HEK293 (cell line): Measurements from ENCODE around the gene PIK3R3.

Experiments used
- CTCF ChIA-PET: fragments of 350-600 bp; formaldehyde crosslinking; extraction: SDS; loops from one replicate; lab custom pipeline; 2021; ENCODE audit warnings: antibody characterized with exemption; lab: Yijun Ruan, JAX
- POLR2A ChIA-PET: fragments of 300-600 bp; formaldehyde crosslinking; extraction: SDS; loops from one replicate; lab custom pipeline; 2020; ENCODE audit warnings: antibody characterized with exemption, inconsistent platforms; lab: Yijun Ruan, JAX
- H3K27ac ChIP-seq: fragments of 200-500 bp; sonication (Bioruptor generic); 2 replicates; pipeline ENCODE4 v1.5.1; 2014; ENCODE audit warnings: low read depth, low read length, control low read depth, inconsistent platforms; ENCODE audit errors: extremely low read depth
- H3K36me3 ChIP-seq, 2 experiments: fragments of 200-500 bp in 1 of 2; sonication (Bioruptor generic) in 1 of 2; 1 replicate in 1 of 2; 2 replicates in 1 of 2; pipeline ENCODE4 v1.5.1; 2014 to 2017; ENCODE audit warnings: inconsistent platforms in 2 of 2, low read length in 2 of 2; ENCODE audit not compliant: control insufficient read depth in 2 of 2, insufficient read depth in 1 of 2
- H3K4me1 ChIP-seq: fragments of 200-500 bp; sonication (Bioruptor generic); 2 replicates; pipeline ENCODE4 v1.5.1; 2014; ENCODE audit warnings: mild to moderate bottlenecking, low read length, inconsistent platforms; ENCODE audit not compliant: control insufficient read depth, insufficient read depth
- H3K4me3 ChIP-seq: 2 replicates; pipeline ENCODE4 v1.5.1; 2011; ENCODE audit warnings: low read depth, mild to moderate bottlenecking, control low read depth, low read length, moderate library complexity
- H3K9me3 ChIP-seq: fragments of 200-500 bp; sonication (Bioruptor generic); 2 replicates; pipeline ENCODE4 v1.5.1; 2014; ENCODE audit warnings: low read depth, low read length, inconsistent platforms; ENCODE audit not compliant: control insufficient read depth, insufficient read depth
- EGR2 ChIP-seq: fragments of 450-650 bp; formaldehyde crosslinking; IDR thresholded peaks from 2 replicates; pipeline ENCODE4 v1.5.1; 2016; ENCODE audit warnings: low read depth, missing biosample characterization, missing genetic modification characterization
- GLI4 ChIP-seq: fragments of 450-650 bp; formaldehyde crosslinking; IDR thresholded peaks from 2 replicates; pipeline ENCODE4 v1.5.1; 2016; ENCODE audit warnings: missing biosample characterization, missing genetic modification characterization
- HOXC10 ChIP-seq: sonication (generic); formaldehyde crosslinking; IDR thresholded peaks from 2 replicates; pipeline ENCODE4 v1.8.1; 2023; ENCODE audit warnings: mild to moderate bottlenecking, missing genetic modification reagents
- KLF7 ChIP-seq: fragments of 450-650 bp; formaldehyde crosslinking; IDR thresholded peaks from 2 replicates; pipeline ENCODE4 v1.5.1; 2016; ENCODE audit warnings: missing biosample characterization, missing genetic modification characterization, borderline replicate concordance
- RBAK ChIP-seq: fragments of 450-650 bp; formaldehyde crosslinking; IDR thresholded peaks from 2 replicates; pipeline ENCODE4 v1.5.1; 2016; ENCODE audit warnings: missing biosample characterization, missing genetic modification characterization
- SCRT2 ChIP-seq: fragments of 450-650 bp; formaldehyde crosslinking; IDR thresholded peaks from 2 replicates; pipeline ENCODE4 v1.5.1; 2016; ENCODE audit warnings: missing biosample characterization, missing genetic modification characterization
- YY2 ChIP-seq: fragments of 450-650 bp; formaldehyde crosslinking; IDR thresholded peaks from 2 replicates; pipeline ENCODE4 v1.5.1; 2016; ENCODE audit warnings: missing biosample characterization, missing genetic modification characterization
- ZBTB20 ChIP-seq: fragments of 450-650 bp; formaldehyde crosslinking; IDR thresholded peaks from 2 replicates; pipeline ENCODE4 v1.5.1; 2016; ENCODE audit warnings: missing biosample characterization, missing genetic modification characterization
- ZEB2 ChIP-seq: fragments of 450-650 bp; formaldehyde crosslinking; IDR thresholded peaks from 2 replicates; pipeline ENCODE4 v1.5.1; 2016; ENCODE audit warnings: missing biosample characterization, missing genetic modification characterization
- ZFP37 ChIP-seq: fragments of 450-650 bp; formaldehyde crosslinking; IDR thresholded peaks from 2 replicates; pipeline ENCODE4 v1.5.1; 2016; ENCODE audit warnings: missing biosample characterization, missing genetic modification characterization
- ZIC2 ChIP-seq: fragments of 450-650 bp; formaldehyde crosslinking; IDR thresholded peaks from 2 replicates; pipeline ENCODE4 v1.5.1; 2016; ENCODE audit warnings: missing biosample characterization, missing genetic modification characterization
- ZNF112 ChIP-seq: fragments of 450-650 bp; formaldehyde crosslinking; IDR thresholded peaks from 2 replicates; pipeline ENCODE4 v1.5.0; 2017; ENCODE audit warnings: missing biosample characterization, missing genetic modification characterization
- ZNF140 ChIP-seq: fragments of 450-650 bp; formaldehyde crosslinking; IDR thresholded peaks from 2 replicates; pipeline ENCODE4 v1.5.1; 2016; ENCODE audit warnings: missing biosample characterization, missing genetic modification characterization
- ZNF157 ChIP-seq: fragments of 450-650 bp; formaldehyde crosslinking; IDR thresholded peaks from 2 replicates; pipeline ENCODE4 v1.5.1; 2016; ENCODE audit warnings: missing biosample characterization, missing genetic modification characterization
- ZNF202 ChIP-seq: fragments of 450-650 bp; formaldehyde crosslinking; IDR thresholded peaks from 2 replicates; pipeline ENCODE4 v1.5.1; 2016; ENCODE audit warnings: missing biosample characterization, missing genetic modification characterization, borderline replicate concordance
- ZNF416 ChIP-seq: fragments of 450-650 bp; formaldehyde crosslinking; IDR thresholded peaks from 2 replicates; pipeline ENCODE4 v1.5.1; 2016; ENCODE audit warnings: missing biosample characterization, missing genetic modification characterization
- ZNF561 ChIP-seq: fragments of 450-650 bp; IDR thresholded peaks from 2 replicates; pipeline ENCODE4 v1.5.1; 2018; ENCODE audit warnings: missing biosample characterization, missing genetic modification characterization, borderline replicate concordance
- ZNF571 ChIP-seq: fragments of 450-650 bp; formaldehyde crosslinking; IDR thresholded peaks from 2 replicates; pipeline ENCODE4 v1.5.0; 2017; ENCODE audit warnings: missing biosample characterization, missing genetic modification characterization
- ZNF610 ChIP-seq: fragments of 450-650 bp; formaldehyde crosslinking; IDR thresholded peaks from 2 replicates; pipeline ENCODE4 v1.5.1; 2016; ENCODE audit warnings: missing biosample characterization, missing genetic modification characterization, borderline replicate concordance
- ZNF664 ChIP-seq: fragments of 450-650 bp; formaldehyde crosslinking; IDR thresholded peaks from 2 replicates; pipeline ENCODE4 v1.5.1; 2016; ENCODE audit warnings: missing biosample characterization, missing genetic modification characterization
- ZNF776 ChIP-seq: fragments of 450-650 bp; formaldehyde crosslinking; IDR thresholded peaks from 2 replicates; pipeline ENCODE4 v1.5.0; 2017; ENCODE audit warnings: missing biosample characterization, missing genetic modification characterization, borderline replicate concordance
- ZNF791 ChIP-seq: fragments of 450-650 bp; formaldehyde crosslinking; IDR thresholded peaks from 2 replicates; pipeline ENCODE4 v1.5.1; 2016; ENCODE audit warnings: missing biosample characterization, missing genetic modification characterization
- ZNF843 ChIP-seq: fragments of 450-650 bp; formaldehyde crosslinking; IDR thresholded peaks from 2 replicates; pipeline ENCODE4 v1.5.1; 2016; ENCODE audit warnings: missing biosample characterization, missing genetic modification characterization
- TF ChIP-seq, protein P1 (sequence below): fragments of 450-650 bp; formaldehyde crosslinking; IDR thresholded peaks from 2 replicates; pipeline ENCODE4 v1.5.1; 2016; ENCODE audit warnings: missing biosample characterization, missing genetic modification characterization
- TF ChIP-seq, protein P2 (sequence below): fragments of 450-650 bp; formaldehyde crosslinking; IDR thresholded peaks from 2 replicates; pipeline ENCODE4 v1.5.1; 2017; ENCODE audit warnings: missing biosample characterization, missing genetic modification characterization
- TF ChIP-seq, protein P3 (sequence below): fragments of 450-650 bp; formaldehyde crosslinking; IDR thresholded peaks from 2 replicates; pipeline ENCODE4 v1.5.1; 2016; ENCODE audit warnings: missing biosample characterization, missing genetic modification characterization
- TF ChIP-seq, protein P4 (sequence below): fragments of 450-650 bp; formaldehyde crosslinking; IDR thresholded peaks from 2 replicates; pipeline ENCODE4 v1.5.1; 2017; ENCODE audit warnings: missing biosample characterization, mild to moderate bottlenecking, missing genetic modification characterization, moderate library complexity

The PIK3R3 gene

DNA sequence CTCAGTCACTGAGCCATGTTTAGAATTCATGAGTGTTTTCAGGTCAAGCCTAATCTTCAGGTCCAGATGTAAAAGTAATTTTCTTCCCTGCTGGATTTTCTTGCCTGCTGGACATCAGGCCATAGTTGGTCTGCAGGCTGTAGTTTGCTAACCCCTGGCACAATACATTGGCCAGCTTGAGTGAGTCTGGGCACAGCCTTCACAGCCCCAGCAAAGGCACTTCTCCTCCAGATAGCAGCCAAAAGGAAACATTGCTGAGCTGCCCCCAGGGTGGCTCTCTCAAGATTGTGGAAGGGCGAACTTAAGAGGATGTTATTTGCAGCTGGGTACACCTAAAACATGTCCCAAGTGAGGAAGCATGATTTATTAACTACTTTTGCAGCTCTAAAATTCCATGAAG is 126.8 kb downstream of the PIK3R3 start (continued):
- TF ChIP-seq ZNF571 (tag by site-specific recombination) (no peak), ZNF776 (tag by site-specific recombination) (no peak), HOXC10 (CRISPR knock-in tag) (no peak), ZNF157 (tag by site-specific recombination) (no peak), ZNF416 (tag by site-specific recombination) (no peak), ZEB2 (tag by site-specific recombination) (no peak), KLF7 (tag by site-specific recombination) (no peak), ZNF791 (tag by site-specific recombination) (no peak)
- TF ChIP-seq, protein P1, sequence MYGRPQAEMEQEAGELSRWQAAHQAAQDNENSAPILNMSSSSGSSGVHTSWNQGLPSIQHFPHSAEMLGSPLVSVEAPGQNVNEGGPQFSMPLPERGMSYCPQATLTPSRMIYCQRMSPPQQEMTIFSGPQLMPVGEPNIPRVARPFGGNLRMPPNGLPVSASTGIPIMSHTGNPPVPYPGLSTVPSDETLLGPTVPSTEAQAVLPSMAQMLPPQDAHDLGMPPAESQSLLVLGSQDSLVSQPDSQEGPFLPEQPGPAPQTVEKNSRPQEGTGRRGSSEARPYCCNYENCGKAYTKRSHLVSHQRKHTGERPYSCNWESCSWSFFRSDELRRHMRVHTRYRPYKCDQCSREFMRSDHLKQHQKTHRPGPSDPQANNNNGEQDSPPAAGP (tag by site-specific recombination) = no peak

DNA sequence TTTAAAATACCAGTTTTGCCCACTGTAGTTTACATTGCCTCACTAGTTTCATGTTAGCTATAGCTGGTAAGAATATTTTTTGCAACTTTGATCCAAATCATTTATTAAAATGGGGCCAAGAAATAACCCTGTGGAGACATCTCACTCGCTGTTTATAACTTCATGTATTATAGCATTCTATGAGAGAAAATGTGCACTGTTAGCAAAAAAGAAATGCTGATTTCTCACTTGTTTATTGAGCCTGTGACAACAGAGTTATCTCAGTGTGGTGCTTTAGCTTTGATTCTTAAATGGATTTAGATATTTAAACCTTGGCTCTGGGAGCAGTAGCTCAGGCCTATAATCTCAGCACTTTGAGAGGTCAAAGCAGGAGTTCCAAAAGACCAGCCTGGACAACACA is 127.9 kb downstream of the PIK3R3 start:
- CTCF ChIA-PET = no interaction called here
- Histone ChIP-seq H3K4me1 (no peaks in the 10 kb centered on the region), H3K9me3 (no peaks in the 10 kb centered on the region), H3K4me3 (no peak overlapping the region), H3K27ac (no peak overlapping the region)
- no peak for TF ChIP-seq ZFP37
- no peak for TF ChIP-seq ZNF140 (tag by site-specific recombination)
- no peak for TF ChIP-seq ZBTB20 (tag by site-specific recombination)
- TF ChIP-seq SCRT2 (tag by site-specific recombination) = no peak
- TF ChIP-seq ZIC2 (tag by site-specific recombination) = no peak
- TF ChIP-seq, all 188 proteins: peak for 0
- POLR2A ChIA-PET = no interaction called here
- peaks cover 0 to 51% of the 10 kb centered on the region in 2 experiments; a peak in 2 of 3 replicates for H3K36me3 ChIP-seq

DNA sequence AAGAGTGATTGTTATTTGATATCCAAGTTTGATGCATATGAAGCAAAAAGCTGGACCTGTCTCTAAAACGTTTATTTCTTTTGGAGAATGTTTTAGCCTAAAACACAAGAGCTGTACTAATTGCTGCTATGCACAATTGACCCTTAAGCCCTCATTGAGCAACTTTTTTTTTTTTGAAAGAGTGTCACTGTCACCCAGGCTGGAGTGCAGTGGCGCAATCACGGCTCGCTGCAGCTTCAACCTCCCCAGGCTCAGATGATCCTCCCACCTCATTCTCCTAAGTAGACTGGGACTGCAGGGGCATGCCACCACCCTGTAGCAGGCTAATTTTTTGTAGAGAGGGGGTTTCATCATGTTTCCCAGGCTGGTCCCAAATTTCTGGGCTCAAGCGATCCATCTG is 129.1 kb downstream of the PIK3R3 start:
- no peaks in the 10 kb centered on the region for H3K9me3 ChIP-seq
- H3K27ac ChIP-seq = no peak overlapping the region
- CTCF ChIA-PET = no interaction called here
- POLR2A ChIA-PET = no interaction called here
- H3K4me1 ChIP-seq = no peaks in the 10 kb centered on the region
- H3K4me3 ChIP-seq = no peak overlapping the region
- TF ChIP-seq RBAK = no peak
- peaks cover 0 to 45% of the 10 kb centered on the region in 2 experiments; a peak in 1 of 3 replicates for H3K36me3 ChIP-seq

DNA sequence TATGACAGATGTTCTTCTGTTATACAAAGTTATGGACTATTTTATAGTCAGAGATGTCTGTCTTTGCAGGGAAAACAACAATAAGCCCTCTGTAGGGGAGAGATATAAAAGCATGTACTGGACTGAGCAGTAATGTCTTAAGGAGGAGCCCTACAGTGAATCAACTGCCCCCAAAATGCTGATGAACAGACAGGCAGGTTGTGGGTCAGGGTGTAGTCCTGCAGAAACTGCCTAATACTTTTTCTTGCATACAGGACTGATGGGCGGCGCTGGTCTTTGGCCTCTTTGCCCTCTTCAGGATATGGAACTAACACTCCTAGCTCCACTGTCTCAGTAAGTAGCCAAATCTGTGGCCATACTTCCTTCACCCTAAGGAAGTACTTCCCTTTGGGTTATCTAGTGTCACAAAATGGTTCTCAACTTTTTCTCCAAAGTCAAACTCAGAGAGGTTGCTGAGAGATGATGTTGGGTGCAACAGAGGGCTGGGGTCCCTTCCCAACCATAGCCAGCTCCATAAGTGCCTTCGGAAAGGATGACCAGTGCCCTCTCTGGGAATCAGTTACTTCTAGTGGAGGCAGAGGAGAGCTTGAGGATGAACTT is 129.8 kb downstream of the PIK3R3 start:
- Histone ChIP-seq H3K36me3 (peaks cover 0 to 38% of the 10 kb centered on the region in 2 experiments; a peak in 1 of 3 replicates), H3K4me3 (no peak overlapping the region), H3K9me3 (no peaks in the 10 kb centered on the region), H3K27ac (no peak overlapping the region), H3K4me1 (no peaks in the 10 kb centered on the region)
- ChIA-PET CTCF (interaction anchor here (1.2 kb wide), 1 partner anchor 42 kb away, joined by 3 read pairs; no protein-coding TSS in a partner anchor), POLR2A (no interaction called here)
- TF ChIP-seq, protein P2, sequence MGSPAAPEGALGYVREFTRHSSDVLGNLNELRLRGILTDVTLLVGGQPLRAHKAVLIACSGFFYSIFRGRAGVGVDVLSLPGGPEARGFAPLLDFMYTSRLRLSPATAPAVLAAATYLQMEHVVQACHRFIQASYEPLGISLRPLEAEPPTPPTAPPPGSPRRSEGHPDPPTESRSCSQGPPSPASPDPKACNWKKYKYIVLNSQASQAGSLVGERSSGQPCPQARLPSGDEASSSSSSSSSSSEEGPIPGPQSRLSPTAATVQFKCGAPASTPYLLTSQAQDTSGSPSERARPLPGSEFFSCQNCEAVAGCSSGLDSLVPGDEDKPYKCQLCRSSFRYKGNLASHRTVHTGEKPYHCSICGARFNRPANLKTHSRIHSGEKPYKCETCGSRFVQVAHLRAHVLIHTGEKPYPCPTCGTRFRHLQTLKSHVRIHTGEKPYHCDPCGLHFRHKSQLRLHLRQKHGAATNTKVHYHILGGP (tag by site-specific recombination) = no peak
- no peak for TF ChIP-seq YY2 (tag by site-specific recombination)
- TF ChIP-seq ZNF202 (tag by site-specific recombination) = no peak
- no peak for TF ChIP-seq ZNF610
- TF ChIP-seq ZNF843 (tag by site-specific recombination) = no peak
- TF ChIP-seq EGR2 = no peak
- TF ChIP-seq ZNF561 = no peak
- no peak for TF ChIP-seq GLI4
- no peak for TF ChIP-seq ZNF112 (tag by site-specific recombination)
- TF ChIP-seq ZNF664 (tag by site-specific recombination) = no peak
- TF ChIP-seq, protein P3, sequence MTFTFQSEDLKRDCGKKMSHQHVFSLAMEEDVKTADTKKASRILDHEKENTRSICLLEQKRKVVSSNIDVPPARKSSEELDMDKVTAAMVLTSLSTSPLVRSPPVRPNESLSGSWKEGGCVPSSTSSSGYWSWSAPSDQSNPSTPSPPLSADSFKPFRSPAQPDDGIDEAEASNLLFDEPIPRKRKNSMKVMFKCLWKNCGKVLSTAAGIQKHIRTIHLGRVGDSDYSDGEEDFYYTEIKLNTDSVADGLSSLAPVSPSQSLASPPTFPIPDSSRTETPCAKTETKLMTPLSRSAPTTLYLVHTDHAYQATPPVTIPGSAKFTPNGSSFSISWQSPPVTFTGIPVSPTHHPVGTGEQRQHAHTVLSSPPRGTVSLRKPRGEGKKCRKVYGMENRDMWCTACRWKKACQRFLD (tag by site-specific recombination) = no peak
- TF ChIP-seq, protein P4, sequence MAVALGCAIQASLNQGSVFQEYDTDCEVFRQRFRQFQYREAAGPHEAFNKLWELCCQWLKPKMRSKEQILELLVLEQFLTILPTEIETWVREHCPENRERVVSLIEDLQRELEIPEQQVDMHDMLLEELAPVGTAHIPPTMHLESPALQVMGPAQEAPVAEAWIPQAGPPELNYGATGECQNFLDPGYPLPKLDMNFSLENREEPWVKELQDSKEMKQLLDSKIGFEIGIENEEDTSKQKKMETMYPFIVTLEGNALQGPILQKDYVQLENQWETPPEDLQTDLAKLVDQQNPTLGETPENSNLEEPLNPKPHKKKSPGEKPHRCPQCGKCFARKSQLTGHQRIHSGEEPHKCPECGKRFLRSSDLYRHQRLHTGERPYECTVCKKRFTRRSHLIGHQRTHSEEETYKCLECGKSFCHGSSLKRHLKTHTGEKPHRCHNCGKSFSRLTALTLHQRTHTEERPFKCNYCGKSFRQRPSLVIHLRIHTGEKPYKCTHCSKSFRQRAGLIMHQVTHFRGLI (tag by site-specific recombination) = no peak
